ENCODE measurements around the gene PPARG.
"Not testable (repeated sequence)": the region's sequence is repeated elsewhere in the genome, so short reads cannot be mapped to it uniquely, and the experiment has no call there.

The PPARG gene

GRCh38 chr3:12279591-12280326, 9.1 kb upstream of the PPARG start:
- DNase-seq, result no peak

GRCh38 chr3:12280357-12280806, 8.5 kb upstream of the PPARG start:
- no peak for DNase-seq

- no peak for DNase-seq
These were observed 4.3 kb upstream of the PPARG start for GRCh38 chr3:12284591-12284990.

GRCh38 chr3:12285003-12285555, 3.8 kb upstream of the PPARG start:
- no peak for DNase-seq

GRCh38 chr3:12285779-12286178, 3.1 kb upstream of the PPARG start:
- not testable (repeated sequence) for DNase-seq

- DNase-seq, result no peak
These were observed 2.4 kb upstream of the PPARG start for GRCh38 chr3:12286504-12286903.

GRCh38 chr3:12286927-12287726, 1.7 kb upstream of the PPARG start:
- no peak for DNase-seq

GRCh38 chr3:12287727-12288181, 1.1 kb upstream of the PPARG start:
- DNase-seq, result peak; percentile 49

GRCh38 chr3:12289524-12289923, 654 bp downstream of the PPARG start:
- no peak for DNase-seq

GRCh38 chr3:12292770-12293169, 3.9 kb downstream of the PPARG start:
- no peak for DNase-seq

- DNase-seq, result peak; percentile 61
These were observed 6.2 kb downstream of the PPARG start for GRCh38 chr3:12294885-12295580.

- DNase-seq, result no peak
These were observed 7.6 kb downstream of the PPARG start for GRCh38 chr3:12296511-12296910.

GRCh38 chr3:12299026-12299425, 10.2 kb downstream of the PPARG start:
- no peak for DNase-seq

- DNase-seq, result no peak
These were observed 11.3 kb downstream of the PPARG start for GRCh38 chr3:12300137-12300536.

- no peak for DNase-seq
These were observed 12.2 kb downstream of the PPARG start for GRCh38 chr3:12301031-12301430.

- no peak for DNase-seq
These were observed 12.6 kb downstream of the PPARG start for GRCh38 chr3:12301513-12301912.

GRCh38 chr3:12302564-12302963, 13.7 kb downstream of the PPARG start:
- no peak for DNase-seq

- DNase-seq, result peak; percentile 86
These were observed 14.7 kb downstream of the PPARG start for GRCh38 chr3:12303534-12303933.

- DNase-seq, result no peak
These were observed 15.1 kb downstream of the PPARG start for GRCh38 chr3:12303993-12304392.

GRCh38 chr3:12307136-12307535, 18.3 kb downstream of the PPARG start:
- DNase-seq, result peak; percentile 54

GRCh38 chr3:12308517-12308916, 19.6 kb downstream of the PPARG start:
- DNase-seq, result peak; percentile 97

GRCh38 chr3:12309716-12310115, 20.8 kb downstream of the PPARG start:
- no peak for DNase-seq

GRCh38 chr3:12312010-12312409, 23.1 kb downstream of the PPARG start:
- DNase-seq, result peak; percentile 44

All from fibroblast of skin of back (primary cell).